PC-9 (cell line): ENCODE measurements around the gene TOP1.

Experiments used
- CTCF ChIP-seq: fragments of 200-600 bp; sonication (generic); conservative IDR thresholded peaks from 2 replicates; pipeline ENCODE4 v1.6.1; 2017; ENCODE audit warnings: mixed run types, antibody characterized with exemption, mild to moderate bottlenecking, moderate library complexity
- EZH2 ChIP-seq: fragments of 200-600 bp; sonication (generic); IDR thresholded peaks from 2 replicates; pipeline ENCODE4 v1.8.0; 2017; ENCODE audit warnings: antibody characterized with exemption, low read depth

GRCh38 chr20:41054847-41055230, 26.2 kb downstream of the TOP1 start:
- TF ChIP-seq CTCF (no peak), EZH2 (no peak)
